ENCODE measurements around the gene SURF4. TPM values are rescaled to one million over a fixed set of nuclear protein-coding genes. Genes with fewer than 3 reads are reported as not detected.
"Not testable (repeated sequence)": the region's sequence is repeated elsewhere in the genome, so short reads cannot be mapped to it uniquely, and the experiment has no call there.

The SURF4 gene
- total RNA-seq, 1 experiment from 2014 or later, result 181 TPM

DNA sequence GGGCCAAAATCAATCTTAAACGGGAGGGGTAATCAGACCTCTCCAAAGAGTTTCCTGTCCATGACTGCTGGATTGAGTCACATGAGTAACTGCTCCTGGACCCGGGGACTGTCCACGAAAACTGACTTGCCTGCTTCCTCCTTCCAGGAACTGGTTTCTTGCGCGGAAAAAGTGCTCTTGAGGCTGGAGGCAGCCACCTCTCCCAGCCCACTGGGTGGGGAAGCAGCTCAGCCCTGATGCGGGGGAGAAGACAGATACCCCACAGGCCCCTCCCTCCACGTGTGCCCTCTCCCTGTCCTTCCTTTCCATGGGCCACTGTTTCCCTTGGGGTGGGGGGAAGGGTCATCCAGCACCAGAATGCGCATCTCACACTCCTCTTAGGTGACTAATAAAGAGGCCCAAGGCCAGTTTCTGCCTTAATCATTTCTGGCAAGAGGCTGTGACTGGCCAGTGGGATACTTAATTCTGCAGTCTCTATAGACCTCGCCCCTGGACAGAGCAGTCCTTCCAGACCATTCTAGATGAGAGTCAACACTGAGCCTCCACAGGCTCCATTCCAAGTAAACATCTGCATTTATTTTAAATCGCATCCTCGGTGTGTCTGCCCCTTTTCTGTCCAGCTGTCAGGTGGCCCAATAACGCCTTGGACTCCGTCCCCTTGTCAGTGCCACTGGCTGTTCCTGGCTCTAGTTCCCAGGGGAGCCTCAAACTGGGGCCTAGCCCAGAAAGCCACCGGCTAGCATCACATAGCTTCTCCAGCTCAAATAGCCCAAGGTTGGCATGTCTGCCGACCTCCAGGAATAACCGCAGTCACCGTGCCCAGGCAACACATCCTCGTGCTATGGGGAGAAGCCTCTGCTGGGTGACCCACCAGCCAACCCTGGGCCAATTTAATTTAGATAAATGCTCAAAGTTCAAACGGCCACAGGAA lies 29.9 kb upstream of the SURF4 start:
- no peak overlapping the region for H3K4me3 ChIP-seq (ENCODE audit: insufficient read depth, low read depth, low read length)
- no peak for DNase-seq
- H3K27me3 ChIP-seq (ENCODE audit: control insufficient read depth, insufficient read depth, low read length), result no peaks in the 10 kb centered on the region
- peaks cover 20% of the 10 kb centered on the region for H3K36me3 ChIP-seq (replicated peaks; ENCODE audit: control insufficient read depth, insufficient read depth, low read length)

DNA sequence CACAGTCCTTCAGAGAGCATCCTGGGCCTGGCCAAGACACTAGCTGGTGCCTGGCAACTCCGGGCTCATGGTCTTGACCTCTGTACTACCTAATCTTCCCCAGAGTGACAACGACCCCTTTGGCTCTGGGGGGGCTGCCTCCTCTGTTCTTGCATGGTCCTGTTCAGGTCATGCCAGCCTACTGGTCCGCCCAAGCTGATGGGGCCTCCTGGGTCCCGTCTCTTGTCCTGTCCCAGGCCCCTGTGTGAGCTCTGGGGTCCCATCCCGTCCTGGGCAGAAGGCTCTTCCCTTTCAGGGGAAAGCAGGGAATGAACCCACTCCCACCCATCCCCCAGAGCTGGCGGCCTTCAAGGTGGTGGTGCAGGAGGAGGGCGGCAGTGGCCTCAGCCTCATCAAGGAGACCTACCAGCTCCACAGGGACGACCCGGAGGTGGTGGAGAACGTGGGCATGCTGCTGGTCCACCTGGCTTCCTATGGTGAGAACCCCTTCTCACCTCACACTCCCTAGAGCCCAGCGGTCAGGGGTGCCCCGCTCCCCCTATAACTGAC lies 28.7 kb upstream of the SURF4 start:
- no peaks in the 10 kb centered on the region for H3K27me3 ChIP-seq (ENCODE audit: control insufficient read depth, insufficient read depth, low read length)
- H3K4me3 ChIP-seq (ENCODE audit: insufficient read depth, low read depth, low read length), result no peak overlapping the region
- peaks cover 13% of the 10 kb centered on the region for H3K36me3 ChIP-seq (replicated peaks; ENCODE audit: control insufficient read depth, insufficient read depth, low read length)
- peak; percentile 34 for DNase-seq

DNA sequence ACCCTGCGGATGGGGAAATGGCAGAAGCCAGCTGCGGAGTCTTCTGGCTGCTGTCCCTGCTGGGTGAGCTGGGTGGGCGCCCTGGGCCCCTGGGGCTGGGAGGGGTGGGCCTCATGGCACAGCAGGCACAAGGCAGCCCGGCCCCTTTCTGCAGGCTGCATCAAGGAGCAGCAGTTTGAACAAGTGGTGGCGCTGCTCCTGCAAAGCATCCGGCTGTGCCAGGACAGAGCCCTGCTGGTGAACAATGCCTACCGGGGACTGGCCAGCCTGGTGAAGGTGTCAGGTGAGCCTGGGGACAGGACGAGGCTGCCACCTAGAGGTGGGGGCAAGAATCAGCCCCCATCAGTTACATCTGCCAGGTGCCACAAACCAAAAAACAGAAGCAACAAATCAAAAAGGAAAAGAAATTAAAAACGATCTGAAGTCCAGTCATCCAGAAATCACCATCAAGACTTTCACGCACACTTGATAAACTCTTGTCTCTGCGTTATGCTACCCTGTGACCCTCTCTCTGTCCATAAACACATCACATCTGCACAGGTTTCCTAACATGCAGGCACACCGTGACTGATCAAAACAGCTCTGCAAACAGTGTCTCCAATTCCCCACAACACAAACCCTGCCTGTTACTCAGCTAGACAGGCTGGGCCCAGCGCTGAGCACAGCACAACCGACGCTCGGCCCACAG lies 28.1 kb upstream of the SURF4 start:
- DNase-seq, result peak; percentile 92
- no peaks in the 10 kb centered on the region for H3K27me3 ChIP-seq (ENCODE audit: control insufficient read depth, insufficient read depth, low read length)
- no peak overlapping the region for H3K4me3 ChIP-seq (ENCODE audit: insufficient read depth, low read depth, low read length)
- H3K36me3 ChIP-seq (replicated peaks; ENCODE audit: control insufficient read depth, insufficient read depth, low read length), result peaks cover 12% of the 10 kb centered on the region

DNA sequence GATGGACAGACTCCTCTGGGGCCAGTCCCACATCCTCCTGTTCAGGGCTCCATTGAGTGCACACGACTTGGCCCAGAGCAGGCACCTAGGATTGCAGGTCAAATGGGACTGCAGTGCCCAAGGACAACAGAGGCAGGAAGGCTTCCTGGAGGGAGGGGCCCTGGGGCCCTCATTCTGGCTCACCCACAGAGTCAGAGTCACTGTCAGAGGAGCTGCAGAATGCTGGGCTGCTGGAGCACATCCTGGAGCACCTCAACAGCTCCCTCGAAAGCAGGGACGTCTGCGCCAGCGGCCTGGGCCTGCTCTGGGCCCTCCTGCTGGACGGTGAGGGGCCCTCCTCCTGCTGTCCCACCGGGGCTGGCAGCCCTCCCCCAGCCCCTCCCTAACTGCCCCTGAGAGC lies 26.8 kb upstream of the SURF4 start:
- Histone ChIP-seq H3K4me3 (ENCODE audit: insufficient read depth, low read depth, low read length) (no peak overlapping the region), H3K36me3 (replicated peaks; ENCODE audit: control insufficient read depth, insufficient read depth, low read length) (peaks cover 12% of the 10 kb centered on the region), H3K27me3 (ENCODE audit: control insufficient read depth, insufficient read depth, low read length) (no peaks in the 10 kb centered on the region)
- peak; percentile 51 for DNase-seq

- Histone ChIP-seq H3K36me3 (replicated peaks; ENCODE audit: control insufficient read depth, insufficient read depth, low read length) (peaks cover 10% of the 10 kb centered on the region), H3K27me3 (ENCODE audit: control insufficient read depth, insufficient read depth, low read length) (no peaks in the 10 kb centered on the region), H3K4me3 (ENCODE audit: insufficient read depth, low read depth, low read length) (no peak overlapping the region)
- peak; percentile 42 for DNase-seq
Measured at GRCh38 chr9:133401588-133401987, 25.7 kb upstream of the SURF4 start.

DNA sequence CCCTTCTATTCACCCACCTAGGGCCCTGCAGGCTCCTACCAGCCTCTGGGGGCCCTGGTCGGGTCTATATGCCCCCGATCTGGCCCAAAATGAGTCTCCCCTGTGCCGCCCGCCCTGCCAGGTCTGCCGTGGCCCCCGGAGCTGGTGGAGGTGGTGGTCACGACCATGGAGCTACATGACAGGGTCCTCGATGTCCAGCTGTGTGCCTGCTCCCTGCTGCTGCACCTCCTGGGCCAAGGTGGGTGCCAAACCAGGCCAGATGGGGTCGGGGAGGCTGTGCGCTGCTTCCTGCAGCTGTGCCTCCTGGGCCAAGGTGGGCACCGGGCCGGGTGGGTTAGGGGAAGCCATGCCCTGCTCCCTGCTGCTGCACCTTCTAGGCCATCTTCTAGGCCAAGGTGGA lies 24.4 kb upstream of the SURF4 start:
- peak; percentile 46 for DNase-seq
- peaks cover 3% of the 10 kb centered on the region for H3K36me3 ChIP-seq (replicated peaks; ENCODE audit: control insufficient read depth, insufficient read depth, low read length)
- no peaks in the 10 kb centered on the region for H3K27me3 ChIP-seq (ENCODE audit: control insufficient read depth, insufficient read depth, low read length)
- no peak overlapping the region for H3K4me3 ChIP-seq (ENCODE audit: insufficient read depth, low read depth, low read length)

DNA sequence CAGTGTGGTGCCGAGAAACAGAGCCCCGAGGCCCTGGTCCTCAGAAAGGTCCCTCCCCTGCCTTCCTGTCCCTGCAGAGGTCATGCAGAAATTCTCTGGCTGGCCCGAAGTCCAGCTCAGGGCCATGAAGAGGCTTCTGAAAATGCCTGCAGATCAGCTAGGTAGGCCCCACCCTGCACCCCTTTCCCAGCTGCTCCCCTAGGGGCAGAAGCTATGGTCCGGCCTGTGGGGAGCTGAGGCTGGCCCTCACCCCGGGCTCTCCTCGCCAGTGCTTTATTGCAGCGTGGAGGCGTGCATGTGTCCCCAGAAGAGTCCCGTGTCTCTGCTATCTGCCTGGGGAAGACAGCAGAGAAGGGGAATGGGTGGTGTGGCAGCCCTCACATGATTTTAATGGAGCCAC lies 22.0 kb upstream of the SURF4 start:
- Histone ChIP-seq H3K27me3 (ENCODE audit: control insufficient read depth, insufficient read depth, low read length) (no peaks in the 10 kb centered on the region), H3K36me3 (replicated peaks; ENCODE audit: control insufficient read depth, insufficient read depth, low read length) (no peaks in the 10 kb centered on the region), H3K4me3 (ENCODE audit: insufficient read depth, low read depth, low read length) (no peak overlapping the region)
- DNase-seq, result peak; percentile 37

- Histone ChIP-seq H3K4me3 (ENCODE audit: insufficient read depth, low read depth, low read length) (no peak overlapping the region), H3K27me3 (ENCODE audit: control insufficient read depth, insufficient read depth, low read length) (no peaks in the 10 kb centered on the region), H3K36me3 (replicated peaks; ENCODE audit: control insufficient read depth, insufficient read depth, low read length) (no peaks in the 10 kb centered on the region)
- peak; percentile 31 for DNase-seq
Measured at GRCh38 chr9:133397370-133397769, 21.5 kb upstream of the SURF4 start.

GRCh38 chr9:133396952-133397351 lies 21.1 kb upstream of the SURF4 start:
- Histone ChIP-seq H3K27me3 (ENCODE audit: control insufficient read depth, insufficient read depth, low read length) (no peaks in the 10 kb centered on the region), H3K36me3 (replicated peaks; ENCODE audit: control insufficient read depth, insufficient read depth, low read length) (no peaks in the 10 kb centered on the region), H3K4me3 (ENCODE audit: insufficient read depth, low read depth, low read length) (no peak overlapping the region)
- peak; percentile 91 for DNase-seq

DNA sequence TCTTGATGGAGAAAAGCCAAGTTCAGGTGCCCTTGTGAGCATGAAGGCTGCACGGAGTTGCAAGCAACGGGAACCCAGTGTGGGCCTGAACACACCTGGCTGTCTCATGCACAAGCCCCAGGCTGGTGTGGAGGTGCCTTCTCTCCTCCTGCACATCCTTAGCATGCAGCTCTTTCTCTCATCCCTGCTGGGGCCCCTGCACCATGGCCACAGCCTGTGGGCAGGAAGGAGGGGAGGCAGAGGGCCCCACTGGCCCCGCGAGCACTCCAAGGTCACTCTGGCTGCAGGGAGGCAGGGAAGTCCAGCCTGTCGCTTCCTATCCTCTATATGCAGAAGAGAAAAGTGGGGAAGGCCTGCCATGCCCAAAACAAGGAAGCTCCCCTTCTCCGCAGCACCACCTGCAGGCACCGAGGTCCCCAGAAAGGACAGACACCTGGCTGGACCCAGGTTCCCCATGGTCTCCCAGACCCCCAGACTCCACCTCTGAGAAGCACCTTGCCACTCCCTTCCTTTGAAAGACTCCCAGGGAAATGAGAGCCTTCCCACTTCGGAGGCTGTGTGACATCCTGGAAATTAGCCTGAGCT lies 18.9 kb upstream of the SURF4 start:
- H3K36me3 ChIP-seq (replicated peaks; ENCODE audit: control insufficient read depth, insufficient read depth, low read length), result no peaks in the 10 kb centered on the region
- H3K27me3 ChIP-seq (ENCODE audit: control insufficient read depth, insufficient read depth, low read length), result no peaks in the 10 kb centered on the region
- no peak overlapping the region for H3K4me3 ChIP-seq (ENCODE audit: insufficient read depth, low read depth, low read length)
- peak; percentile 56 for DNase-seq

- no peak for DNase-seq
- Histone ChIP-seq H3K27me3 (ENCODE audit: control insufficient read depth, insufficient read depth, low read length) (no peaks in the 10 kb centered on the region), H3K36me3 (replicated peaks; ENCODE audit: control insufficient read depth, insufficient read depth, low read length) (no peaks in the 10 kb centered on the region), H3K4me3 (ENCODE audit: insufficient read depth, low read depth, low read length) (no peak overlapping the region)
Measured at GRCh38 chr9:133393399-133393798, 17.5 kb upstream of the SURF4 start.

GRCh38 chr9:133392308-133392707 lies 16.4 kb upstream of the SURF4 start:
- not testable (repeated sequence) for H3K36me3 ChIP-seq (replicated peaks; ENCODE audit: control insufficient read depth, insufficient read depth, low read length); H3K27me3 ChIP-seq (ENCODE audit: control insufficient read depth, insufficient read depth, low read length); H3K4me3 ChIP-seq (ENCODE audit: insufficient read depth, low read depth, low read length); DNase-seq

DNA sequence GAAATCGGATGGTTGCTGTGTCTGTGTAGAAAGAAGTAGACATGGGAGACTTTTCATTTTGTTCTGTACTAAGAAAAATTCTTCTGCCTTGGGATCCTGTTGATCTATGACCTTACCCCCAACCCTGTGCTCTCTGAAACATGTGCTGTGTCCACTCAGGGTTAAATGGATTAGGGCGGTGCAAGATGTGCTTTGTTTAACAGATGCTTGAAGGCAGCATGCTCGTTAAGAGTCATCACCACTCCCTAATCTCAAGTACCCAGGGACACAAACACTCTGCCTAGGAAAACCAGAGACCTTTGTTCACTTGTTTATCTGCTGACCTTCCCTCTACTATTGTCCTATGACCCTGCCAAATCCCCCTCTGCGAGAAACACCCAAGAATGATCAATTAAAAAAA lies 15.6 kb upstream of the SURF4 start:
- not testable (repeated sequence) for DNase-seq; H3K36me3 ChIP-seq (replicated peaks; ENCODE audit: control insufficient read depth, insufficient read depth, low read length); H3K4me3 ChIP-seq (ENCODE audit: insufficient read depth, low read depth, low read length); H3K27me3 ChIP-seq (ENCODE audit: control insufficient read depth, insufficient read depth, low read length)

DNA sequence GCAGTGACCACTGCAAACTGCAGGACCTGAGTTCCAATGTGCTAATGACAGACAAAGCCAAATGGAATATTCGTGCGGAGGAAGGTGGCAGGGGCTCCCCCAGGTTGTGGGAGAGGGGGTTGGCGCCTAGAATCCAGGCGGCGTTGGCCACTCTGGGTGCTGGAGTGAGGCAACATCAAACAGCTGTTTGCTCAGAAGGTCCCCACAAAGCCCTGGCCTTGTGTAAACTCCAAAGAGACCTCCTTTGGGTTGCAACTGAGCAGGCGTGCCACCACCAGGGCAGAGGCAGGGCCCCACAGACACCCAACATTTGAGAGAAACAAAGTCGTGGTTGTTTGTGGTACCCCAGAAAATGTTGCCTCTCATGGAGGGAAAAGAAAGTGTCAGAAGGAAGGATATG lies 14.9 kb upstream of the SURF4 start:
- peak; percentile 41 for DNase-seq
- H3K36me3 ChIP-seq (replicated peaks; ENCODE audit: control insufficient read depth, insufficient read depth, low read length), result no peaks in the 10 kb centered on the region
- no peaks in the 10 kb centered on the region for H3K27me3 ChIP-seq (ENCODE audit: control insufficient read depth, insufficient read depth, low read length)
- no peak overlapping the region for H3K4me3 ChIP-seq (ENCODE audit: insufficient read depth, low read depth, low read length)
